B cell (primary cell): ENCODE data around the gene CGRRF1.

ENCODE experiments used
- EZH2 ChIP-seq: IDR thresholded peaks from 2 replicates; pipeline ENCODE4 v1.6.1; 2012; ENCODE audit warnings: borderline replicate concordance, low read depth, mild to moderate bottlenecking, moderate library complexity, low read length; ENCODE audit not compliant: insufficient read depth, poor library complexity, severe bottlenecking
- TF ChIP-seq, protein P1 (sequence below): fragments of 200-600 bp; IDR thresholded peaks from one replicate; pipeline ENCODE4 v1.8.0; 2022; ENCODE audit warnings: antibody characterized with exemption, mild to moderate bottlenecking

GRCh38 chr14:54577494-54577893 is 67.8 kb downstream of the CGRRF1 start:
- TF ChIP-seq, protein P1, sequence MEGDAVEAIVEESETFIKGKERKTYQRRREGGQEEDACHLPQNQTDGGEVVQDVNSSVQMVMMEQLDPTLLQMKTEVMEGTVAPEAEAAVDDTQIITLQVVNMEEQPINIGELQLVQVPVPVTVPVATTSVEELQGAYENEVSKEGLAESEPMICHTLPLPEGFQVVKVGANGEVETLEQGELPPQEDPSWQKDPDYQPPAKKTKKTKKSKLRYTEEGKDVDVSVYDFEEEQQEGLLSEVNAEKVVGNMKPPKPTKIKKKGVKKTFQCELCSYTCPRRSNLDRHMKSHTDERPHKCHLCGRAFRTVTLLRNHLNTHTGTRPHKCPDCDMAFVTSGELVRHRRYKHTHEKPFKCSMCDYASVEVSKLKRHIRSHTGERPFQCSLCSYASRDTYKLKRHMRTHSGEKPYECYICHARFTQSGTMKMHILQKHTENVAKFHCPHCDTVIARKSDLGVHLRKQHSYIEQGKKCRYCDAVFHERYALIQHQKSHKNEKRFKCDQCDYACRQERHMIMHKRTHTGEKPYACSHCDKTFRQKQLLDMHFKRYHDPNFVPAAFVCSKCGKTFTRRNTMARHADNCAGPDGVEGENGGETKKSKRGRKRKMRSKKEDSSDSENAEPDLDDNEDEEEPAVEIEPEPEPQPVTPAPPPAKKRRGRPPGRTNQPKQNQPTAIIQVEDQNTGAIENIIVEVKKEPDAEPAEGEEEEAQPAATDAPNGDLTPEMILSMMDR = no peak
- no peak for TF ChIP-seq EZH2
